HCT116 (cell line): ENCODE measurements around the gene TMEM117. TPM values are rescaled to one million over a fixed set of nuclear protein-coding genes. Genes with fewer than 3 reads are reported as not detected.

Experiments used
- ATAC-seq: fragments of 200-7000 bp; cut with Tn5 transposase; 2 replicates; pipeline ENCODE4 v1.9.1; 2020; ENCODE audit warnings: mild to moderate bottlenecking, moderate library complexity
- BruUV-seq: library from RNA; stranded (reverse); fragments of 400-500 nt; replicated peaks from 2 replicates; lab custom pipeline; 2021; lab: Mats Ljungman, UMichigan
- CTCF ChIA-PET: fragments of 300-600 bp; sonication (Branson Sonifier 250); formaldehyde crosslinking; loops from one replicate; lab custom pipeline; 2021; ENCODE audit warnings: antibody characterized with exemption; lab: Charles Lee
- POLR2A ChIA-PET: fragments of 300-600, 350-600 bp; sonication (Branson Sonifier 250); formaldehyde crosslinking; loops from one replicate; lab custom pipeline; 2021; ENCODE audit warnings: antibody characterized with exemption; lab: Charles Lee
- RAD21 ChIA-PET, 2 experiments: fragments of 300-600 bp; sonication (Branson Sonifier 250); formaldehyde crosslinking; loops; one replicate each; lab custom pipeline; 2023; ENCODE audit warnings: low total read pairs in 2 of 2; ENCODE audit not compliant: uncharacterized antibody in 2 of 2, unreplicated experiment in 2 of 2, low non-redundant PET in 1 of 2; lab: Charles Lee
- DNase-seq: peaks from one replicate; pipeline ENCODE4 v3.0.0-alpha.2; 2010; ENCODE audit warnings: low read depth, low spot score
- H2AFZ ChIP-seq: fragments of 200-600 bp; shearing (Covaris generic), sonication (generic); 2 replicates; pipeline ENCODE4 v1.6.1; 2017; ENCODE audit warnings: low read depth, mixed run types, mixed read lengths, antibody characterized with exemption, low read length; ENCODE audit not compliant: poor library complexity, severe bottlenecking
- H3K27ac ChIP-seq: 2 replicates; pipeline ENCODE4 v1.5.1; 2012; ENCODE audit warnings: low read depth, low read length
- H3K27me3 ChIP-seq: fragments of 200-600 bp; sonication (generic); 2 replicates; pipeline ENCODE4 v1.6.1; 2016; ENCODE audit warnings: mixed run types, low read length, mixed read lengths; ENCODE audit not compliant: insufficient read depth
- H3K36me3 ChIP-seq, 2 experiments: fragments of 200-500 bp in 1 of 2; fragments of 200-600 bp in 1 of 2; sonication (Bioruptor generic) in 1 of 2; sonication (generic) in 1 of 2; 2 replicates each; pipeline versions ENCODE4 v1.5.1 to v1.6.1; 2014 to 2016; ENCODE audit warnings: low read length in 2 of 2, inconsistent platforms in 1 of 2, mixed read lengths in 1 of 2, mixed run types in 1 of 2; ENCODE audit not compliant: insufficient read depth in 2 of 2, control insufficient read depth in 1 of 2
- H3K4me1 ChIP-seq, 2 experiments: fragments of 200-600 bp in 1 of 2; sonication (generic) in 1 of 2; 2 replicates each; pipeline versions ENCODE4 v1.5.1 to v1.6.1; 2012 to 2017; ENCODE audit warnings: low read length in 2 of 2, inconsistent platforms in 1 of 2, mild to moderate bottlenecking in 1 of 2, mixed read lengths in 1 of 2, mixed run types in 1 of 2, moderate library complexity in 1 of 2; ENCODE audit not compliant: insufficient read depth in 2 of 2, control insufficient read depth in 1 of 2
- H3K4me2 ChIP-seq: fragments of 200-600 bp; sonication (generic); 2 replicates; pipeline ENCODE4 v1.6.1; 2017; ENCODE audit warnings: mixed run types, low read length, mixed read lengths
- H3K4me3 ChIP-seq, 2 experiments: fragments of 200-600 bp in 1 of 2; sonication (generic) in 1 of 2; replicated peaks in 1 of 2; 2 replicates each; pipeline ENCODE4 v1.5.1; 2011 to 2016; ENCODE audit warnings: low read length in 2 of 2, control low read depth in 1 of 2, low read depth in 1 of 2, mild to moderate bottlenecking in 1 of 2, mixed read lengths in 1 of 2, mixed run types in 1 of 2
- H3K79me2 ChIP-seq: fragments of 200-600 bp; sonication (generic); 2 replicates; pipeline ENCODE4 v1.6.1; 2017; ENCODE audit warnings: mild to moderate bottlenecking, mixed run types, low read length, moderate library complexity, mixed read lengths; ENCODE audit not compliant: insufficient read depth
- H3K9ac ChIP-seq: fragments of 200-600 bp; sonication (generic); 2 replicates; pipeline ENCODE4 v1.6.1; 2016; ENCODE audit warnings: low read length, mixed read lengths
- H3K9me2 ChIP-seq: fragments of 200-600 bp; sonication (generic), shearing (Covaris generic); 2 replicates; pipeline ENCODE4 v1.6.1; 2017; ENCODE audit warnings: mixed run types, mild to moderate bottlenecking, moderate library complexity; ENCODE audit not compliant: insufficient read depth
- H3K9me3 ChIP-seq, 2 experiments: fragments of 200-500 bp in 1 of 2; fragments of 200-600 bp in 1 of 2; sonication (Bioruptor generic) in 1 of 2; sonication (generic) in 1 of 2; 2 replicates each; pipeline ENCODE4 v1.6.1; 2014 to 2017; ENCODE audit warnings: low read length in 2 of 2, mixed read lengths in 2 of 2, inconsistent platforms in 1 of 2, low read depth in 1 of 2, mild to moderate bottlenecking in 1 of 2, mixed run types in 1 of 2, moderate library complexity in 1 of 2; ENCODE audit not compliant: control insufficient read depth in 1 of 2, insufficient read depth in 1 of 2
- H4K20me1 ChIP-seq: fragments of 200-600 bp; sonication (generic), shearing (Covaris generic); 2 replicates; pipeline ENCODE4 v1.6.1; 2017; ENCODE audit warnings: mixed run types, mild to moderate bottlenecking, moderate library complexity; ENCODE audit not compliant: insufficient read depth
- ATF3 ChIP-seq: IDR thresholded peaks from 2 replicates; pipeline ENCODE4 v1.6.1; 2012
- CBX3 ChIP-seq: IDR thresholded peaks from 2 replicates; pipeline ENCODE4 v1.6.1; 2012; ENCODE audit warnings: low read depth
- CEBPB ChIP-seq: IDR thresholded peaks from 2 replicates; pipeline ENCODE4 v1.6.1; 2012; ENCODE audit warnings: low read depth
- ELF1 ChIP-seq: IDR thresholded peaks from 2 replicates; pipeline ENCODE4 v1.6.1; 2012; ENCODE audit warnings: low read depth, borderline replicate concordance
- EZH2 ChIP-seq: fragments of 200-600 bp; sonication (generic); IDR thresholded peaks from 2 replicates; pipeline ENCODE4 v1.6.1; 2017; ENCODE audit warnings: antibody characterized with exemption, mixed run types
- EZH2phosphoT487 ChIP-seq: fragments of 200-600 bp; IDR thresholded peaks from 2 replicates; pipeline ENCODE4 v1.6.1; 2018; ENCODE audit warnings: antibody characterized with exemption, borderline replicate concordance
- FOSL1 ChIP-seq: IDR thresholded peaks from 2 replicates; pipeline ENCODE4 v1.6.1; 2012; ENCODE audit warnings: low read depth
- JUND ChIP-seq: IDR thresholded peaks from 2 replicates; pipeline ENCODE4 v1.6.1; 2012
- POLR2A ChIP-seq: IDR thresholded peaks from 2 replicates; pipeline ENCODE4 v1.7.0; 2011; ENCODE audit warnings: borderline replicate concordance; ENCODE audit not compliant: insufficient read depth, insufficient read length; ENCODE audit errors: extremely low read depth
- POLR2AphosphoS5 ChIP-seq: IDR thresholded peaks from 2 replicates; pipeline ENCODE4 v1.6.1; 2011; ENCODE audit warnings: mild to moderate bottlenecking, low read depth, low read length, moderate library complexity
- RAD21 ChIP-seq: IDR thresholded peaks from 2 replicates; pipeline ENCODE4 v1.6.1; 2012; ENCODE audit warnings: low read depth, mild to moderate bottlenecking
- REST ChIP-seq: IDR thresholded peaks from 2 replicates; pipeline ENCODE4 v1.6.1; 2012; ENCODE audit warnings: low read depth
- SIN3A ChIP-seq: IDR thresholded peaks from 2 replicates; pipeline ENCODE4 v1.6.1; 2012; ENCODE audit warnings: low read depth
- ZFX ChIP-seq: fragments of 450-650 bp; IDR thresholded peaks from 2 replicates; pipeline ENCODE4 v1.6.1; 2017
- ZNF274 ChIP-seq: fragments of 200-500 bp; sonication (Bioruptor generic); IDR thresholded peaks from 2 replicates; pipeline ENCODE4 v1.6.1; 2014; ENCODE audit warnings: mild to moderate bottlenecking, low read depth, low read length, inconsistent platforms
- intact Hi-C: fragments of 100-400 bp; cut with micrococcal nuclease; formaldehyde crosslinking; loops from 2 replicates; pipeline ENCODE4 v1.10.0; 2022
- total RNA-seq: library from RNA; stranded (reverse); gene quantifications from one replicate; pipeline ENCODE4 v1.2.1, GENCODE V29; 2021; ENCODE audit not compliant: unreplicated experiment
- TF ChIP-seq, protein P1 (sequence below), 3 experiments: fragments of 200-600 bp in 1 of 3; sonication (generic) in 1 of 3; IDR thresholded peaks in 2 of 3; conservative IDR thresholded peaks in 1 of 3; 2 replicates each; pipeline ENCODE4 v1.5.1; 2012 to 2017; ENCODE audit warnings: low read depth in 2 of 3, low read length in 2 of 3, antibody characterized with exemption in 1 of 3, borderline replicate concordance in 1 of 3, control low read depth in 1 of 3, mild to moderate bottlenecking in 1 of 3, mixed read lengths in 1 of 3, mixed run types in 1 of 3, moderate library complexity in 1 of 3; ENCODE audit not compliant: insufficient read depth in 1 of 3
- TF ChIP-seq, protein P2 (sequence below): IDR thresholded peaks from 2 replicates; pipeline ENCODE4 v1.6.1; 2012

The TMEM117 gene
- total RNA-seq, 1 experiment from 2014 or later: 3.6 TPM

DNA sequence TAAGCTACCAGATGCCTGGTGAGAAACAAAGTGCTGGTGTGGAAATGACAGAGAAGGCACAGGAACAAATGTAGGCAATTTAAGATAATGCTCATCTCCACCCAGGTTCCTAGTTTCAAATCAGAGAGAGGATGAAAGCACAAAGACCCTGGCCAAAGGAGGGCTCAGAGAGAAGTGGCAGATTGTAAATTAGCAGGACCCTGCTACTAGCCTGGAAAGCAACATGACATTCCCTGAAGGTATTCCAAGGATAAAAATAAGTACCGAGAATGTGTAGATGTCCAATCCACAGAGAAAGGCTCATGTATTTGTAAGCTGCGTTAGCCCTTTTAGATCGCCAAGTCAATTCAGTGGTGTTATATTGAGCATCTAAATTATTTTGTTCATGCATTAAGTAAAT lies 324.0 kb downstream of the TMEM117 start:
- intact Hi-C loops: no loop called here
- Histone ChIP-seq H3K9me3 (no peaks in the 10 kb centered on the region), H2AFZ (no peak overlapping the region), H3K4me1 (no peaks in the 10 kb centered on the region), H4K20me1 (no peaks in the 10 kb centered on the region), H3K4me2 (no peak overlapping the region), H3K9me2 (peaks cover 4% of the 10 kb centered on the region), H3K4me3 (no peak overlapping the region), H3K36me3 (no peaks in the 10 kb centered on the region), H3K79me2 (no peaks in the 10 kb centered on the region), H3K27me3 (no peaks in the 10 kb centered on the region), H3K27ac (no peak overlapping the region), H3K9ac (no peak overlapping the region)
- TF ChIP-seq CBX3 (no peak), CEBPB (no peak), ATF3 (no peak), ELF1 (no peak), FOSL1 (no peak), RAD21 (no peak), POLR2A (no peak), EZH2 (no peak), ZFX (no peak), EZH2phosphoT487 (no peak)
- POLR2A ChIA-PET: no interaction called here
- CTCF ChIA-PET: no interaction called here
- no TSS peak for BruUV-seq
- DNase-seq (no peak), ATAC-seq (no peak)
- RAD21 ChIA-PET: no interaction called here

- CTCF ChIA-PET: no interaction called here
- no peak for TF ChIP-seq POLR2AphosphoS5
- no peak for TF ChIP-seq JUND
- TF ChIP-seq POLR2A: no peak
- no peak for TF ChIP-seq SIN3A
- TF ChIP-seq CEBPB: no peak
- no peak for TF ChIP-seq ZNF274
- TF ChIP-seq, protein P1, sequence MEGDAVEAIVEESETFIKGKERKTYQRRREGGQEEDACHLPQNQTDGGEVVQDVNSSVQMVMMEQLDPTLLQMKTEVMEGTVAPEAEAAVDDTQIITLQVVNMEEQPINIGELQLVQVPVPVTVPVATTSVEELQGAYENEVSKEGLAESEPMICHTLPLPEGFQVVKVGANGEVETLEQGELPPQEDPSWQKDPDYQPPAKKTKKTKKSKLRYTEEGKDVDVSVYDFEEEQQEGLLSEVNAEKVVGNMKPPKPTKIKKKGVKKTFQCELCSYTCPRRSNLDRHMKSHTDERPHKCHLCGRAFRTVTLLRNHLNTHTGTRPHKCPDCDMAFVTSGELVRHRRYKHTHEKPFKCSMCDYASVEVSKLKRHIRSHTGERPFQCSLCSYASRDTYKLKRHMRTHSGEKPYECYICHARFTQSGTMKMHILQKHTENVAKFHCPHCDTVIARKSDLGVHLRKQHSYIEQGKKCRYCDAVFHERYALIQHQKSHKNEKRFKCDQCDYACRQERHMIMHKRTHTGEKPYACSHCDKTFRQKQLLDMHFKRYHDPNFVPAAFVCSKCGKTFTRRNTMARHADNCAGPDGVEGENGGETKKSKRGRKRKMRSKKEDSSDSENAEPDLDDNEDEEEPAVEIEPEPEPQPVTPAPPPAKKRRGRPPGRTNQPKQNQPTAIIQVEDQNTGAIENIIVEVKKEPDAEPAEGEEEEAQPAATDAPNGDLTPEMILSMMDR (IDR thresholded peaks at IDR 0.05 in 2 of 3, conservative IDR thresholded peaks at IDR 0.05 in 1 of 3; ENCODE audit: borderline replicate concordance in 1 of 3, insufficient read depth in 1 of 3, low read depth in 2 of 3, low read length in 2 of 3): no peak
- TF ChIP-seq, protein P2, sequence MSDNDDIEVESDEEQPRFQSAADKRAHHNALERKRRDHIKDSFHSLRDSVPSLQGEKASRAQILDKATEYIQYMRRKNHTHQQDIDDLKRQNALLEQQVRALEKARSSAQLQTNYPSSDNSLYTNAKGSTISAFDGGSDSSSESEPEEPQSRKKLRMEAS: no peak
- no peak for TF ChIP-seq REST
These were observed 327.1 kb downstream of the TMEM117 start for GRCh38 chr12:44162961-44163360.

More at GRCh38 chr12:44162961-44163360, 327.1 kb downstream of the TMEM117 start:
- DNase-seq: no peak
- ChIA-PET POLR2A (no interaction called here), RAD21 (no interaction called here)
- no peaks in the 10 kb centered on the region for H4K20me1 ChIP-seq
- no peak overlapping the region for H3K4me3 ChIP-seq
- no TSS peak for BruUV-seq
- no peaks in the 10 kb centered on the region for H3K4me1 ChIP-seq
- H2AFZ ChIP-seq: no peak overlapping the region
- no peak overlapping the region for H3K4me2 ChIP-seq
- no peak for ATAC-seq
- no peaks in the 10 kb centered on the region for H3K27me3 ChIP-seq
- no peak overlapping the region for H3K9ac ChIP-seq
- H3K9me2 ChIP-seq: peaks cover 4% of the 10 kb centered on the region
- no peak overlapping the region for H3K27ac ChIP-seq
- H3K36me3 ChIP-seq: no peaks in the 10 kb centered on the region
- H3K9me3 ChIP-seq: no peaks in the 10 kb centered on the region
- H3K79me2 ChIP-seq: no peaks in the 10 kb centered on the region
- intact Hi-C loops: no loop called here
